Stimulated activated CD8-positive, alpha-beta memory T cell treated with anti-CD3 and anti-CD28 coated beads, Interleukin-2, amount 100 ng/mL, for 1 hour (primary cell): Measurements from ENCODE around the gene OSGEP.
"Not testable (repeated sequence)": the region's sequence is repeated elsewhere in the genome, so short reads cannot be mapped to it uniquely, and the experiment has no call there.

Experiments
- DNase-seq, 2 donors: peaks; one replicate each; pipeline ENCODE4 v3.0.0-alpha.2; 2020; ENCODE audit warnings: low read depth in 2 of 2

OSGEP gene

DNA sequence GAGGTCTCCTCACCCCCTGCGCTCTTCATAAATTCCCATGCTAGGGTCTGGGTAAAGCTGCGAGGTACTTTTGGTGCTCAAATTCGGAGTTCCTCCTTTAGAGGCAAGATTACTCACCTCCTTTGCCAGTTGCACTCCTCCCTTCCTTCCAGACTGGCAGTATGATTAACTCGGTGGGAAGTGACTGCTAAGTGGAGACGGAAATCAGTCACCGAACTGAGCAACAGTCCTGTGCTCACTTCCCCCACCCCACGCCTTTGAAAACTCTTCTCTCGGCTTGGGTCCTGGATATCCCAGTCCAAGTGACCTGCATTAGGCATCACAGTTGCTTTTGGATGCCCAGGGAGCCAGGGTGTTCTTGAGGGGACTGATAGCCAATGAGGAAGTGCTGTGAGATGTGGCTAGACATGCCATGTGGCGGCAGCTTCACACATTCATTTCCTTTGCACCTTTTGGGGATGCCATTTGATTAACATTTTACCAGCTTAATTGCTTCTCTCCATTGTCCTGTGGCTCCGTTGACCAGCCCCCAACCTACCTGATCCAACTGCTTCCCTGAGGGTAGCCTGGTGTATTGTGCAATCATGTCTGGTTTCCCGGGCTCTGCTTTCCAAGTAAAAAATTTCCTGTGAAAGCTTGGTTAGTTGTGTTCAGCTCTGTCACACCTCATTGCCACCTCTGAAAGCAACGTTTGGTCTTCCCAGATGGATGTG lies 15.4 kb upstream of the OSGEP start:
- no peak for DNase-seq

DNA sequence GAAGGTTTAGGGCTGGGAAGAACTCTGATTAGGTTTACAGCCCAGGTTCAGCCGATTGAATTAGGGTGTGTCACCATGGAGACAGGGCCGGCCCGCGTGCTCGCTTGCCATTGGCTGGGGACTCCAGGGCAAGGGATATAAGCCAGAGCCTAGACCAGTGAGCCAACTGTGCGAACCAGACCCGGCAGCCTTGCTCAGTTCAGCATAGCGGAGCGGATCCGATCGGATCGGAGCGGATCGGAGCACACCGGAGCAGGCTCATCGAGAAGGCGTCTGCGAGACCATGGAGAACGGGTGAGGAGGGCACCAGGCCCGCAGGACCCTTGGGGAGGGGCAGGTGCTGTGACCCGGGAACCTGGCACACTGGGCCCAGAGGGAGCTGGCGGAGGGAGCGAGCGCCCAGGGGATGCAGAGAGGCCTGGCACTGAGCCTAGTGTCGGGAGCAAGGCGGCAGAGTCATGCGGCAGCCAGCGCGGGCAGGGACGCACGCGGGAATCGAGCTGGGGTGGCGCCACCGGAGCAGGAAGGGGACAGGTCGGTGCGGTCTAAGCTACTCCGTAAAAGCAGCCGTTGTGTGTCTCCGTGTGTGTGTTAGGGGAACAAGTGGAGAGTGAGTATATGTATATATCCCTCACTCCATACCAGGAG lies 14.8 kb upstream of the OSGEP start, which contains the start of gene PNP:
Gene PNP, plus strand, starts transcription at position 165 of the 648 bp plus-strand sequence. Its CDS starts 119 bp downstream, at position 284.
- DNase-seq, result peak; percentile 69 to 76

DNA sequence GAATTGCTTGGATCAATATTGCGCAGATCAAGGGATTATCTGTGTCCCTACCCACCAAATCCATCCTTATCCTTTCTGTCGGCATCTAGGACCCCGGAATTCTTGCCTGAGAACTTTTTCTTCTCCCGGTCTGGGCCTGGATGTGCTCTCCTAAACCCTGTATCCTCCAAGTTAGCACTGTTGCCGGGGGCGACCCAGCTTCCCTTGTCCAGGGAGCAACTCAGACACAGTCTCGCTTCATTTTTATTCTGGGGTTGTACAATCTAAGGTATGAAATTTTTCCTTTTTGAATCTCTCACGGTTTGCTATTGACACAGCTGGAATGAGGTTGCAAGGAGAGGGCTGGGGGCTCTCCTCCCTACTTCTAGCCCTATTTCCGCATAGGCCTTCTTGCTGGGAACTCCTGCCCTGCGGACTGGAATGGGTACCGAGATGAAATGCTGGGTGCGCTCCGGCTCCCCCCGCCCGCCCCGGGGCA lies 14.2 kb upstream of the OSGEP start:
- DNase-seq, result no peak

DNA sequence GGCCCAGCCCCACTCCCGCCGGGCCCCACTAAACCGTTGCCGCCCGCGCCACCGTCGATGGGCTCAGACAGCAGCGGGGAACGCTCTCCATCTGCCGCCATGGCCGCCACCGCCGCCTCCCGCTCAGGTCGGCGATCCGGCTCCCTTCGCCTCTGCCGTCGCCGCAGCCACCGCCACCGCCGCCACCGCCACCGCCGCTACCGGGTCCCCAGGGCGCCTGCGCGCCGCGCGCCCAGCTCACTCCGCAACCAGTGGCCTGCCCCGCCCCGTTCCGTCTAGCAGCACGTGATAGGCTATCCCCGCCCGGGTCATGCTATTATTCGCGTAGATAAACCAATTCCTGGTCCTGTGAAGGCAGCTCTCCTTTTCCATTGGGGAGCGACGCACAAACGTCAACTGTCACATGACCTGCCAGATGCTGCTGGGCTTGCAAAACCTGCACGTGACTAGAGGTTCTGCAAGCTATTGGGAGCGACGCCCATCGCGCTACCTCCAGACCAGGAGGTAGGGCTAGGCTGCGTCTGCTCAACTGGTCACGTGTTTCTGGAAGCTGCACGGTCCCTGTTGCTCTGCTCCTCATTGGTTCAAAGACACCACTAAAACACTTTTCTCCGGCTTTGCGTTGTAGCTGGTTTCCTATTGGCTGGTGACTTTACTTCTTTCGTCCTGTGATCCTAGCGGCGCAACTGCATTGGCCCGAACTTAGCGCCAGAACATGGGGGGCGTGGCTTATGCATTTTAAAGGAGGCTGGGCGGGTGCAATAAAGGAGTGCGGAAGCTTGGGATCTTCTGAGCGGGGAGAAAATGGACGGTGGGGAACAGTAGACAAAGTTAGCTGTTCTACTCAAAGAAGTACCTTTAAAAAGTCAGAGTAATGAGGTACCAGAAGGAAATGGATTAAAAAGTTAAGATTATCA lies 6.9 kb upstream of the OSGEP start, which contains the start of gene PIP4P1:
Gene PIP4P1, minus strand, starts transcription at position 210 of the 917 bp plus-strand sequence. Its CDS starts 109 bp downstream, at position 101.
- DNase-seq, result peak; percentile 96 to 97

- no peak for DNase-seq
Measured at GRCh38 chr14:20460458-20461224, 6.0 kb upstream of the OSGEP start.

- no peak for DNase-seq
Measured at GRCh38 chr14:20458031-20458789, 3.6 kb upstream of the OSGEP start.

DNA sequence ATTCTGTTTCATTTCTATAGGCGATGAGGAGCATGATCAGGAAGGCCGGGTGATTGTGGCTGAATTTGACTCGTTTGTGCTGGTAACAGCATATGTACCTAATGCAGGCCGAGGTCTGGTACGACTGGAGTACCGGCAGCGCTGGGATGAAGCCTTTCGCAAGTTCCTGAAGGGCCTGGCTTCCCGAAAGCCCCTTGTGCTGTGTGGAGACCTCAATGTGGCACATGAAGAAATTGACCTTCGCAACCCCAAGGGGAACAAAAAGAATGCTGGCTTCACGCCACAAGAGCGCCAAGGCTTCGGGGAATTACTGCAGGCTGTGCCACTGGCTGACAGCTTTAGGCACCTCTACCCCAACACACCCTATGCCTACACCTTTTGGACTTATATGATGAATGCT lies 2.4 kb upstream of the OSGEP start:
- DNase-seq, result no peak

- peak in 1 of 2 donors; percentile 51 for DNase-seq
Measured at GRCh38 chr14:20455355-20456300, 1.0 kb upstream of the OSGEP start.

- not testable (repeated sequence) for DNase-seq
Measured at GRCh38 chr14:20452831-20453230, 1.8 kb downstream of the OSGEP start.

DNA sequence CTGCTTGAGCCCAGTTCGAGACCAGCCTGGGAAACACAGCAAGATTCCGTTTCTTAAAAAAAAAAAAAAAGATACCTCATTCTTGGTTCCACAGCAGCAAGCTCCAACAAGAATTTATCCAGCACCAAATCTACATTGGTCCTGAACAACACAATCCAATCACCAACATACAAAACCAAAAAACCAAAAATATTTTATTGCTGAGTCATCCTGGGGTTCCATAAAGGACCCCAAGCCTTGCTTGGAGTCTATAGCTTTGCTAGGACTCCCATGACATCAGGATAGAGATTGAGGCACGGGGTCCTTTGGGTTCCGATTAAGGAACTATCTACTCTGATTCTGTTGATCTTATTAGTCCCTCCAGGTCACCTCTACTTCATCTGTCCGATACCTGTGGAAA lies 7.7 kb downstream of the OSGEP start:
- no peak for DNase-seq

GRCh38 chr14:20443650-20444049 lies 11.0 kb downstream of the OSGEP start:
- DNase-seq, result not testable (repeated sequence)

GRCh38 chr14:20441461-20441860 lies 13.2 kb downstream of the OSGEP start:
- no peak for DNase-seq

GRCh38 chr14:20440882-20441281 lies 13.7 kb downstream of the OSGEP start:
- DNase-seq, result no peak

- DNase-seq, result no peak
Measured at GRCh38 chr14:20440465-20440864, 14.1 kb downstream of the OSGEP start.

DNA sequence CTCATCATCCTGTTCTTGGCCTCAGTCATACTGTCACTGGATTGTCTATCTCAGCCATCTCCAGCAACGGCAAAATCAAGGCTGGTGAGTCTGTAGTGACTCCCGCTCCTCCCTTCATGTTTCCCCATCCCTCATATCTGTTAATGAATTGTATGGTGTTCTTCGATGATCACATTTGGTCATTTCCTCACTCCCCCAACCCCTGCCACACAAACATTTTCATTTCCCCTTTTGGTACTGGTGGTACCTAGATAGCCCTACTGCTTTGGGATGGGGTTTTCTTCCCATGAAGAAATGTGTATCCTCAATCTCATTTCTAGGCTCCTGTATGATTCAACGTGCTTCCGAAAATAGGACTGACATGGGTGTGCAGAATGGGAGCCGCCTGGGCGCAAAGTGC lies 15.9 kb downstream of the OSGEP start:
- DNase-seq, result no peak

- DNase-seq, result no peak
Measured at GRCh38 chr14:20436363-20436755, 18.3 kb downstream of the OSGEP start.

- no peak for DNase-seq
Measured at GRCh38 chr14:20435582-20436362, 18.8 kb downstream of the OSGEP start, which contains the start of gene KLHL33. Gene KLHL33, minus strand, starts transcription at chr14:20436166. Its CDS starts 355 bp downstream, at chr14:20435811.
